ENCODE data around the gene RIOK2.

RIOK2 gene

GRCh38 chr5:97124335-97124734 lies 58.7 kb downstream of the RIOK2 start:
- no peak for DNase-seq (ENCODE audit: low spot score)

- DNase-seq (ENCODE audit: low spot score): no peak
These were observed 61.2 kb downstream of the RIOK2 start for GRCh38 chr5:97121848-97122247.

- no peak for DNase-seq (ENCODE audit: low spot score)
These were observed 62.9 kb downstream of the RIOK2 start for GRCh38 chr5:97120195-97120594.

- DNase-seq (ENCODE audit: low spot score): no peak
These were observed 64.0 kb downstream of the RIOK2 start for GRCh38 chr5:97119007-97119390.

GRCh38 chr5:97118261-97119006 lies 64.6 kb downstream of the RIOK2 start:
- no peak for DNase-seq (ENCODE audit: low spot score)

GRCh38 chr5:97115932-97116331 lies 67.1 kb downstream of the RIOK2 start:
- DNase-seq (ENCODE audit: low spot score): no peak

GRCh38 chr5:97112230-97112629 lies 70.8 kb downstream of the RIOK2 start:
- DNase-seq (ENCODE audit: low spot score): no peak

- DNase-seq (ENCODE audit: low spot score): no peak
These were observed 71.4 kb downstream of the RIOK2 start for GRCh38 chr5:97111616-97112015.

GRCh38 chr5:97111004-97111403 lies 72.0 kb downstream of the RIOK2 start:
- DNase-seq (ENCODE audit: low spot score): no peak
